ENCODE results near the gene VWCE.

- TF ChIP-seq CTCF (IDR thresholded peaks at IDR 0.05): no peak
- TF ChIP-seq POLR2A (IDR thresholded peaks at IDR 0.05): no peak
- no peak for TF ChIP-seq EP300 (IDR thresholded peaks at IDR 0.05)
These were observed 13.4 kb downstream of the VWCE start for GRCh38 chr11:61281581-61282250.

All from upper lobe of left lung (tissue), 4 donors.